Measurements from ENCODE around the gene HAUS8. TPM values are rescaled to one million over a fixed set of nuclear protein-coding genes. Genes with fewer than 3 reads are reported as not detected.

HAUS8 gene
- total and polyA plus RNA-seq, 2 of the 4 experiments (the other 2 are of a cell fraction) = 3.4 to 14.2 TPM

DNA sequence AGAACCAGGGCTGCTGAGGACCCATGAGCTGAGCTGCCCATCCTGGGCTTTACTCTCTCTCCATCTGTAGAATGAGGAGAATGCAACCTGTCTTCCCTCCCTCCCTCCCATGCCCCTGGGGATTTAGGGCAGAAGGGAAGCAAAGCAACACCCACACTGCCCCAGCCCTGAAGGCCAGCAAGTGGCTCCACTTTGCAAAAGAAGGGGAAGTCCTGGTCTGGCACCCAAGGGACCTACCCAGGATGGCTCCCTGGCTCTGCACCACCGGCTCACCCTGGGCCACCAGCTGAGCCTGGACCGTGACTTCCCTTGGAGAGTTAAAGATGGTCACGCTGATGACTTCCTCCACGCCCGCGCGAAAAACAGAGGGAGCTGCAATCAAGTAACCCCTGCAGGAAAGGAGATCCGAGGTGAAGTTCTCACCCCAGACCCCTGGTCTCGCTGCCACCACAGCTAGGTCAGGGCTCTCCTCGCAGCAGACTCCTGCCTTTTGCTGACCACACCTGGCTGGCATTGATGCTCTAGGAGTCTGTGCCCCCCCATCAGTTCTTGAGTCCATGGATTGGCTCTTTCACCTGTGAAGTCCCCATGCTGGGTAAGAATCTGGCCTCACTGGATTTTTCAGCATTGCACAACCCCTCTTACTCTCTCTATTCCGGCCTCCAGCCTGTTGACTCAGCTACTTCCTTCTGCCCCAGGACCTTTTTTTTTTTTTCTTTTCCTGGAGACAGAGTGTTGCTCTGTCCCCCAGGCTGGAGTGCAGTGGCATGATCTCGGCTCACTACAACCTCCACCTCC is 53.3 kb downstream of the HAUS8 start:
- Histone ChIP-seq H3K18ac (ENCODE audit: low read depth, low read length) (no peak overlapping the region), H2BK20ac (ENCODE audit: low read depth, low read length) (no peak overlapping the region), H2BK15ac (ENCODE audit: low read depth, low read length) (no peak overlapping the region), H2AFZ (replicated peaks; ENCODE audit: low read length, poor library complexity) (no peak overlapping the region), H3K4ac (ENCODE audit: low read depth, low read length) (no peak overlapping the region), H3K4me3 (ENCODE audit: insufficient read depth, low read depth, low read length) (no peak overlapping the region), H3K27ac (ENCODE audit: insufficient read depth, low read length) (no peak overlapping the region), H3K9me1 (ENCODE audit: insufficient read depth, low read length) (no peaks in the 10 kb centered on the region), H2AK9ac (replicated peaks; ENCODE audit: low read depth, low read length, poor library complexity) (no peak overlapping the region), H3K4me2 (ENCODE audit: low read depth, low read length) (no peak overlapping the region), H3K14ac (replicated peaks; ENCODE audit: low read depth, low read length) (no peak overlapping the region), H3K27me3 (ENCODE audit: control insufficient read depth, insufficient read depth, low read length) (peaks cover 31% of the 10 kb centered on the region), H3K9me3 (ENCODE audit: control insufficient read depth, insufficient read depth, low read length) (peaks cover 12% of the 10 kb centered on the region), H3K36me3 (ENCODE audit: control insufficient read depth, insufficient read depth, low read length) (no peaks in the 10 kb centered on the region), H3K9ac (ENCODE audit: low read depth, low read length) (no peak overlapping the region), H2BK120ac (ENCODE audit: low read depth, low read length) (no peak overlapping the region), H4K5ac (ENCODE audit: low read depth, low read length) (no peak overlapping the region), H4K91ac (ENCODE audit: insufficient read depth, low read depth, low read length) (no peak overlapping the region), H2AK5ac (ENCODE audit: low read depth, low read length) (no peak overlapping the region), H4K8ac (ENCODE audit: low read depth in 2 of 2, low read length in 2 of 2) (no peak overlapping the region), H3K23ac (ENCODE audit: low read depth, low read length) (no peak overlapping the region), H3K4me1 (ENCODE audit: control insufficient read depth, insufficient read depth, low read length) (peaks cover 2% of the 10 kb centered on the region; the same call in 1 of the 2 replicates), H4K20me1 (ENCODE audit: insufficient read depth, low read length) (no peaks in the 10 kb centered on the region), H3K56ac (ENCODE audit: extremely low read depth, insufficient read depth, low read length) (no peak overlapping the region), H2BK5ac (ENCODE audit: low read depth, low read length, poor library complexity, severe bottlenecking) (no peak overlapping the region), H3K79me1 (ENCODE audit: low read depth in 1 of 2, low read length in 2 of 2) (no peaks in the 10 kb centered on the region)
- 87% methylated on average over 10 of the region's 12 CpGs; no CpG with 5 or more reads in 1 of the 2 experiments for WGBS, 2 experiments (ENCODE audit: extremely low coverage in 2 of 2, insufficient read length in 1 of 2)
- BruUV-seq (replicated peaks) = no TSS peak
- dilution Hi-C loops (cut with HindIII; ENCODE audit: low sequenced_read_pairs, unreplicated experiment) (no loop called here), intact Hi-C loops (cut with micrococcal nuclease) (no loop called here), in situ Hi-C loops (cut with MboI; ENCODE audit: low sequenced_read_pairs) (no loop called here)
- ATAC-seq (ENCODE audit: low read depth) = peak; percentile 44; the same call in 1 of the 2 replicates
- no peak for TF ChIP-seq CTCF (conservative IDR thresholded peaks at IDR 0.05; ENCODE audit: low read depth, low read length)
- no peak for TF ChIP-seq RAD21 (IDR thresholded peaks at IDR 0.05; ENCODE audit: low read length)
- peak; percentile 72; the same call in 1 of the 2 replicates for TF ChIP-seq CEBPB (IDR thresholded peaks at IDR 0.05; ENCODE audit: low read depth, low read length)
- TF ChIP-seq MXI1 (IDR thresholded peaks at IDR 0.05; ENCODE audit: borderline replicate concordance, low read depth, low read length) = no peak
- TF ChIP-seq NFE2L2 (IDR thresholded peaks at IDR 0.05; ENCODE audit: low read depth, low read length) = no peak
- peak; percentile 26 for DNase-seq
- ChIA-PET CTCF (interaction anchor here (0.6 kb wide), 1 partner anchor 49 kb away, joined by 3 read pairs; no protein-coding TSS in a partner anchor), POLR2A (ENCODE audit: unreplicated experiment) (no interaction called here)
